ENCODE measurements around the gene SART3. TPM values are rescaled to one million over a fixed set of nuclear protein-coding genes. Genes with fewer than 3 reads are reported as not detected.

Gene SART3
- polyA plus RNA-seq, 1 of the 3 experiments (the other 2 are of a cell fraction): 28.9 TPM

GRCh38 chr12:108605690-108606406 is 44.9 kb upstream of the SART3 start:
- Histone ChIP-seq H3K79me2 (ENCODE audit: insufficient read depth) (no peaks in the 10 kb centered on the region), H2AFZ (ENCODE audit: low read depth) (no peak overlapping the region), H3K27ac (ENCODE audit: low read depth in 2 of 2, low read length in 1 of 2) (peak overlapping the region in 1 of 2 experiments; percentile 29; a peak in 2 of 4 replicates), H3F3A (replicated peaks; ENCODE audit: insufficient read depth) (peaks cover 4% of the 10 kb centered on the region), H3K36me3 (replicated peaks in 1 of 2; ENCODE audit: control insufficient read depth in 1 of 2, insufficient read depth in 2 of 2, low read length in 1 of 2) (no peaks in the 10 kb centered on the region), H3K4me1 (ENCODE audit: control insufficient read depth in 1 of 2, insufficient read depth in 2 of 2, low read depth in 1 of 2, low read length in 1 of 2) (peaks cover 7 to 21% of the 10 kb centered on the region in 2 experiments; a peak in 3 of 4 replicates), H3K27me3 (ENCODE audit: insufficient read depth) (no peaks in the 10 kb centered on the region), H3K9me2 (no peaks in the 10 kb centered on the region), H3K9me3 (no peaks in the 10 kb centered on the region), H3K4me3 (ENCODE audit: low read depth in 2 of 2, low read length in 1 of 2) (no peak overlapping the region), H4K20me1 (ENCODE audit: insufficient read depth) (no peaks in the 10 kb centered on the region), H3K9ac (no peak overlapping the region), H3K4me2 (no peak overlapping the region)
- ChIA-PET CTCF (interaction anchor here (7.2 to 19.2 kb wide), 2 partner anchors 12 to 39 kb away, joined by 63 to 503 read pairs; partner anchors contain the start of genes ISCU and SART3), POLR2A (interaction anchor here (1.1 kb wide), 1 partner anchor 11 kb away, joined by 3 read pairs; no protein-coding TSS in a partner anchor)
- TF ChIP-seq MAX (IDR thresholded peaks at IDR 0.05; ENCODE audit: low read depth) (no peak), TCF12 (IDR thresholded peaks at IDR 0.05) (no peak), POLR2AphosphoS5 (IDR thresholded peaks at IDR 0.05; ENCODE audit: low read depth, low read length) (no peak), GABPA (IDR thresholded peaks at IDR 0.05; ENCODE audit: low read depth) (no peak), NRF1 (IDR thresholded peaks at IDR 0.05; ENCODE audit: low read depth, low read length) (no peak), RXRA (IDR thresholded peaks at IDR 0.05; ENCODE audit: borderline replicate concordance, low read depth) (no peak), SMC3 (IDR thresholded peaks at IDR 0.05; ENCODE audit: low read depth, low read length) (no peak), MEF2A (IDR thresholded peaks at IDR 0.05; ENCODE audit: borderline replicate concordance, low read depth) (no peak), USF2 (IDR thresholded peaks at IDR 0.05; ENCODE audit: borderline replicate concordance, low read depth, low read length) (no peak), CTCF (IDR thresholded peaks at IDR 0.05) (no peak), RAD21 (IDR thresholded peaks at IDR 0.05; ENCODE audit: low read length) (no peak), NFIC (IDR thresholded peaks at IDR 0.05; ENCODE audit: borderline replicate concordance) (no peak), ELF1 (IDR thresholded peaks at IDR 0.05) (no peak), PBX3 (IDR thresholded peaks at IDR 0.05) (no peak), TAF1 (IDR thresholded peaks at IDR 0.05; ENCODE audit: borderline replicate concordance, low read depth, low read length) (no peak), EZH2phosphoT487 (IDR thresholded peaks at IDR 0.05; ENCODE audit: borderline replicate concordance, low read depth) (no peak), USF1 (IDR thresholded peaks at IDR 0.05; ENCODE audit: borderline replicate concordance, low read depth) (no peak)
- DNase-seq: no peak
- 88% methylated on average over 4 of the region's 4 CpGs for WGBS (ENCODE audit: low lambda C conversion rate)
